GM06990 (cell line): ENCODE measurements around the gene ATP6V0C.
"Not testable (repeated sequence)": the region's sequence is repeated elsewhere in the genome, so short reads cannot be mapped to it uniquely, and the experiment has no call there.

Experiments used
- DNase-seq: peaks from one replicate; pipeline ENCODE4 v3.0.0-alpha.2; 2011; ENCODE audit not compliant: insufficient read length; ENCODE audit errors: extremely low read depth
- H3K27me3 ChIP-seq: replicated peaks from 2 replicates; pipeline ENCODE4 v1.6.0; 2011; ENCODE audit warnings: low read length; ENCODE audit not compliant: control insufficient read depth, insufficient read depth
- H3K36me3 ChIP-seq: 2 replicates; pipeline ENCODE4 v1.5.1; 2011; ENCODE audit warnings: low read length; ENCODE audit not compliant: control insufficient read depth, insufficient read depth
- H3K4me3 ChIP-seq: replicated peaks from 2 replicates; pipeline ENCODE4 v1.5.1; 2011; ENCODE audit warnings: low read depth, mild to moderate bottlenecking, control low read depth, low read length
- TF ChIP-seq, protein P1 (sequence below): IDR thresholded peaks from 2 replicates; pipeline ENCODE4 v1.5.1; 2011; ENCODE audit warnings: low read length, control low read depth, mild to moderate bottlenecking, inconsistent platforms; ENCODE audit not compliant: insufficient read depth, poor library complexity, severe bottlenecking

ATP6V0C gene

DNA sequence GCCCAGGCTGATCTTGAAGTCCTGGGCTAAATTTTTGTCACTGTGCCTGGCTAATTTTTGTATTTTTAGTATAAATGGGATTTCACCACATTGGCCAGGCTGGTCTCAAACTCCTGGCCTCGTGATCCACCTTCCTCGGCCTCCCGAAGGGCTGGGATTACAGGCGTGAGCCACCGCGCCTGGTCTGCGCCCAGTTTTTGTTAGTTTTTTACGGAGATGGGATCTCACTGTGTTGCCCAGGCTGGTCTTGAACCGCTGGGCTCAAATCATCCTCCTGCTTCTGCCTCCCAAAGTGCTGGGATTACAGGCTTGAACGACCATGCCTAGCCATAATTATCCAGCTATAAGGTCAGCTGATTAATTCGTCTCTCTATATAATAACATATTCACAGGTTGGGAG is 20.2 kb downstream of the ATP6V0C start:
- TF ChIP-seq, protein P1, sequence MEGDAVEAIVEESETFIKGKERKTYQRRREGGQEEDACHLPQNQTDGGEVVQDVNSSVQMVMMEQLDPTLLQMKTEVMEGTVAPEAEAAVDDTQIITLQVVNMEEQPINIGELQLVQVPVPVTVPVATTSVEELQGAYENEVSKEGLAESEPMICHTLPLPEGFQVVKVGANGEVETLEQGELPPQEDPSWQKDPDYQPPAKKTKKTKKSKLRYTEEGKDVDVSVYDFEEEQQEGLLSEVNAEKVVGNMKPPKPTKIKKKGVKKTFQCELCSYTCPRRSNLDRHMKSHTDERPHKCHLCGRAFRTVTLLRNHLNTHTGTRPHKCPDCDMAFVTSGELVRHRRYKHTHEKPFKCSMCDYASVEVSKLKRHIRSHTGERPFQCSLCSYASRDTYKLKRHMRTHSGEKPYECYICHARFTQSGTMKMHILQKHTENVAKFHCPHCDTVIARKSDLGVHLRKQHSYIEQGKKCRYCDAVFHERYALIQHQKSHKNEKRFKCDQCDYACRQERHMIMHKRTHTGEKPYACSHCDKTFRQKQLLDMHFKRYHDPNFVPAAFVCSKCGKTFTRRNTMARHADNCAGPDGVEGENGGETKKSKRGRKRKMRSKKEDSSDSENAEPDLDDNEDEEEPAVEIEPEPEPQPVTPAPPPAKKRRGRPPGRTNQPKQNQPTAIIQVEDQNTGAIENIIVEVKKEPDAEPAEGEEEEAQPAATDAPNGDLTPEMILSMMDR, result no peak

DNA sequence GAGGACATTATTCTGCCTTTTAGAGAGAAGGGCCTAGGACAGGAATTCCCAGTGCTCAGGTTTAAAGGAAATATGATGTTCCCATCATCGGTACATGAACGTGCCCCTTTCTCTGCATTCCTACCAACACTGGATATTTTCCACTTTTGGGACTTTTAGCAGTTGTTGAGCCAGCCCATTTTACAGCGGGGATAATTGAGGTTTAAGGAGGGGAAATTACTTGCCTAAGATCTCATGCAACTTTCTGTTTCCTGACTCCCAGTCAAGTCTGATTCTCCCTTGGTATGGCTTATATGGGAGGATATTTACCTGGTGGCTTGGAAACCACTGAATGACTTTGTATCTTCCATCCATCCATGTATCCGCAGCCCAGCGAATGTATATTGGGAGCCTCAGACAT is 20.6 kb downstream of the ATP6V0C start:
- H3K4me3 ChIP-seq, H3K27me3 ChIP-seq, DNase-seq, H3K36me3 ChIP-seq: not testable (repeated sequence)

More for the DNA sequence above, 20.2 kb downstream of the ATP6V0C start:
- DNase-seq, result no peak
- H3K27me3 ChIP-seq, result no peaks in the 10 kb centered on the region
- no peak overlapping the region for H3K4me3 ChIP-seq
- peaks cover 6% of the 10 kb centered on the region for H3K36me3 ChIP-seq

DNA sequence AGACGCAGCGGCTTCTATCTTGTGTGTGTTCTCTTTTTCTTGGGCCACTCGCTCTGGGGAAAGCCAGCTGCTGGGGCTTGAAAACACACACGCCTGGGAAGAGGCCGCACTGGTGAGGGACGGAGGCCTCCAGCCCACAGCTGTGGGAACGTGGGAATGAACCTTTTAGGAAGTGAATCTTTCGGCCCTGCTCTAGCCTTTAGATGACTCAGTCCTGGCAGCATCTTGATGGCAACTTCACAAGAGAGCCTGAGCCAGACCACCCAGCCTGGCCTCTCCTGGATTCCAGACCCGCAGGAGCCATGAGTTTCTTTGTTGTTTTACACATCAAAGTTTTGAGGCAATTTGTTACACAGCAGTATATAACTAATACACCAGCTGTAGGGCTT is 21.9 kb downstream of the ATP6V0C start:
- Histone ChIP-seq H3K36me3 (no peaks in the 10 kb centered on the region; the same call in 1 of the 2 replicates), H3K4me3 (no peak overlapping the region), H3K27me3 (no peaks in the 10 kb centered on the region)
- TF ChIP-seq, protein P1, result no peak
- DNase-seq, result no peak

DNA sequence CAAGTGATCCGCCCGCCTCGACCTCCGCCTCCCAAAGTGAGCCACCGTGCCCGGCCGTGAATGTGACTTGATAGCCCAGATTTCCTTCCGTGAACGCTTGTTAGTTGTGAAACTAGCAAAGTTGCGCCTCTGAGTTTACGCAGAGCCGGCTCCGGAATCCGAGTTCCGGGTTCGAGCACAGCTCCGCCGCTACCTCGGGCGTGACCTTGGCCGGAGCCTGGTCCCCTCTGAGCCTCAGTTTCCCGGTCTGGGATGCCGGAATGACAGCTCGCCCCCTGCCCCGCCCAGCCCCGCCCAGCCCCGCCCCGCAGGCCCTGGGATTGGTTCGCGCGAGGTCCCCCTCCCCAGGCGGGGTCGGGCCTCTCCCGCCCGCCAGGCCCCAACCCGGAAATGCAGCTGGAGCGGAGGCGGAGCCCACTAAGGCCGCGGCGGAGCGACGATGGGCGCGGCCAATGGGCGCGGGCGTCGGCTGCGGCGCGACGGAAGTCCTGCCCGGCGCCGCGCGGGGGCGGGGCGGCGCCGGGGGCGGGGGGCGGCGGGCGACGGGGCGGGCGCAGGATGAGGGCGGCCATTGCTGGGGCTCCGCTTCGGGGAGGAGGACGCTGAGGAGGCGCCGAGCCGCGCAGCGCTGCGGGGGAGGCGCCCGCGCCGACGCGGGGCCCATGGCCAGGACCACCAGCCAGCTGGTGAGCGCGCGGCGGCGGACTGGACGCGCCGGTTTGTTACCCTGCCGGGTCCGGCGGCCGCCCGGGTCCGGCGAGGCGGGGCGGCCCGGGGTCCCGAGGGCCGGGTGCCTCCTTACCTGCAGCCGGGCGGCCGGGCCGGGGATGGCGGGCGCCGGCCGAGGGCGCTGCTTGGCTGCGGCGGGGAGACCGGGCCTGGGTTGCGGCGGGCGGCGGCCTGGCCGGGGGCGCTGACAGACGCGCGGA is 24.0 kb downstream of the ATP6V0C start, which contains the start of gene PDPK1:
PDPK1 (plus strand) TSS at position 571 of the 929 bp plus-strand sequence; CDS start at position 663, 92 bp downstream.
- peak within 1 kb of the TSS; percentile 81 for H3K4me3 ChIP-seq
- TF ChIP-seq, protein P1, result no peak

DNA sequence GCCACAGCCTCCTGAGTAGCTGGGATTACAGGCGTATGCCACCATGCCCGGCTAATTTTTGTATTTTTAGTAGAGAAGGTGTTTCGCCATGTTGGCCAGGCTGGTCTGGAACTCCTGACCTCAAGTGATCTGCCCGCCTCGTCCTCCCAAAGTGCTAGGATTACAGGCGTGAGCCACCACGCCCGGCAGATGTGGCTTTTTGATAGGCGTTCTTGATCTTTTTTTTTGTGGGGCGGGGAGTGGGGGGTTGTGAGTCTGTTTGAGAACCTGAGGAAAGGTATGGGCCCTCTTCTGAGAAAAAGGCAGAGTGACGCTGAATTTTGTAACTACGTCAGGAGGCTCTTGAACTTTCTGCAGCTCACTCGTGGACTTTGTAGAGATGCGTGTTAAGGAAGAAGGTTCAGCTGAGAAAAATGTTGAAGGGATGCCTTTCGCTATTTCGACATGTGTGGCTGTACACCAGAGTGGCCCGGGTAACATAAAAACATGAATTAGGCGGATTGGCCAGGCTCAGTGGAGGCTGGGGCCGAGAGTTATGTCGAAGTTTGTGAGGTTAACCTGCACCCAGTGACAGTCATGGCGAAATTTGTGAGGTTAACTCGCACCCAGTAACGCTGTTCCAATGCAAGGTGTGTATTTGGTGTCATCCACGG is 25.6 kb downstream of the ATP6V0C start:
- H3K27me3 ChIP-seq, H3K36me3 ChIP-seq, DNase-seq: not testable (repeated sequence)
- peak overlapping the region; percentile 67 for H3K4me3 ChIP-seq

More for the DNA sequence above, 24.0 kb downstream of the ATP6V0C start, which contains the start of gene PDPK1:
- Histone ChIP-seq H3K27me3 (no peaks in the 10 kb centered on the region), H3K36me3 (peaks cover 2% of the 10 kb centered on the region)
- peak; percentile 96 for DNase-seq

DNA sequence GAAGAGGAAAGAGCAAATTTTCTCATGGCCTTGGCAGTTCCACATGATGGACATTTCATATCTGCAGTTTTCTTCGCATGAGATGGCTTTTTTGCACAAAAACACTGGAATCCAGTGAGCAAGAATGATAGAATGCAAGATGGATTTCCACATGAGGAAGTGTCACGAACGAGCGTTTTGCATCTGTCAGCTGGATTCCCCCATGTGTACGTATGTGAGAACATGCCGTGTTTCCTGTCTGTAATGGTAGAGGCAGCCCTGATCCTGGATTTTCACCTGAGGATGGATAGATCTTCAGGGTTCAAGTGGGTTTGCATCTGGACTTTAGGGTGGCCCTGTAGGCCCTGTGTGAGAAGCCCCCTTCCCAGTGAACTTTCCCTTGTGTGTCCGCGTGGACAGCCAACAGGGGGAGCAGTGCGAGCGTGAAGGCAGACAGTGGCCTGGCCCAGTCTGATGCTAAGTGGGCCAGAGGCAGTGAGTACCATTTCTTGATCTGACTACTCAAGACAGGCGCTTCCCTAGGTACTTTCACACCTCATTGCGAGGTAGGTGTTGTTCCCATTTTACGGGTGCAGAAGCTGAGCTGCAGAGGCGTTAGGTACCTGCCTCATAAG is 26.2 kb downstream of the ATP6V0C start:
- not testable (repeated sequence) for H3K36me3 ChIP-seq, H3K4me3 ChIP-seq, DNase-seq, H3K27me3 ChIP-seq
- TF ChIP-seq, protein P1, result peak; percentile 56

DNA sequence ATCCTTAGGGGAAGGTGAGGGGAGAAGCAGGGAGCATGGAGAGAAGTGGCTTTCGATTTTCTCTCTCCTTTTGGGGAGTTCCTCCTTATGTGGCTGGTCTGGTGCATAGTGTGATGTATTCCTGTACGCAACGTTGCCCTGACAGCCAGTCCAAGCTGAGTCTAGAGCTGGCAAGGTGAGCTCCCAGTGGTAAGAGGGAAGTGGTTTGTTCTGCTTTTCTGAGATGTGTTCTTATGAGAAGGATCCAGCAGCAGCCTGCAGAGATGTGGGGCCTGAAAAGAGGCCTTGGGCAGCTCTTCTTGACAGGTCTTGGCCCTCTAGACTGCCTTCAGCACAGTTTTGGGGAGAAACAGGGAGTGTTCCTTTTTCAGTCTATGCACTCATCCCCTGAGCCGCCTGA is 27.2 kb downstream of the ATP6V0C start:
- not testable (repeated sequence) for DNase-seq, H3K4me3 ChIP-seq, H3K36me3 ChIP-seq, H3K27me3 ChIP-seq

DNA sequence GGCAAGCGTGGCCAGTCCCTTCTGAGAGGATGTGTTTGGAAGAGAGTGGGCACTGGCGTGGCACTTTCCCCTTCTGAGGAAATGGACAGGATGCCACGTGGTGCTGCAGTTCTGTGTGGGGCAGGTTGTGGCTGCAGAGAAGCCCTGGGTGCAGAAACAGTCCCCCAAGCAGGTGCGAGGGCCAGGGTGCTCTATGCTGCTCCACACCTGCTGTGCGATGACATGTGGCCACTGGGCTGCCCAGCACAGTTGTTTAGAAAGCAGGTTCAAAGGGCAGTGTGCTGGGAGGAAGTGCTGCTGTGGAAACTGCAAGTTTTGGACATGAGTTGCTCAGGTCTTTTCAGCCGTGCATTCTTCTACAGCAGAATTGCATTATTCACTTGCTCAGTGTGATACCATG is 27.7 kb downstream of the ATP6V0C start:
- not testable (repeated sequence) for H3K27me3 ChIP-seq, H3K36me3 ChIP-seq, DNase-seq, H3K4me3 ChIP-seq

DNA sequence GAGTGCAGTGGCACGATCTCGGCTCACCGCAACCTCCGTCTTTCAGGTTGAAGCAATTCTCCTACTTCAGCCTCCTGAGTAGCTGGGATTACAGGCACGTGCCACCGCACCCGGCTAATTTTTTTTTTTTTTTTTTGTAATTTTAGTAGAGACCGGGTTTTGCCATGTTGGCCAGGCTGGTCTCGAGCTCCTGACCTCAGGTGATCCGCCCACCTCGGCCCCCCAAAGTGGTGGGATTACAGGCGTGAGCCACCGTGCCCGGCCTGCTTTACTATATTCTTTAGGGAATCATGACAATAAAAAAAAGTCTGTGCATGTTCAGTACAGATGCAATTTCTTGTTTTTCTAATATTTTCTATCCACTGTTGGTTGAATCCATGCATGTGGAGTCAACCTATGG is 30.0 kb downstream of the ATP6V0C start:
- H3K27me3 ChIP-seq, H3K4me3 ChIP-seq, H3K36me3 ChIP-seq, DNase-seq: not testable (repeated sequence)
